ENCODE data around the gene PPP2R5A.
"Not testable (repeated sequence)": the region's sequence is repeated elsewhere in the genome, so short reads cannot be mapped to it uniquely, and the experiment has no call there.

DNA sequence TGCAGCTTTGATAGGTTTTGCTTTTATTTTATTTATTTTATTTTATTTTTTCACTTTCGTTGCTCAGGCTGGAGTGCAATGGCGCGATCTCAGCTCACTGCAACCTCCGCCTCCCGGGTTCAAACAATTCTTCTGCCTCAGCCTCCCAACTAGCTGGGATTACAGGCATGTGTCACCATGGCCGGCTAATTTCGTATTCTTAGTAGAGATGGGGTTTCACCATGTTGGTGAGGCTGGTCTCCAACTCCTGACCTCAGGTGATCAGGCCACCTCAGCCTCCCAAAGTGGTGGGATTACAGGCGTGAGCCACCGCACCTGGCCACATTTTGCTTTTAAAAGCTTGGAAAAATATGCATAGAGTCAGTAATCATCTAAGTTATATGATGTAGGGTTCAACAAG, 2.8 kb downstream of the PPP2R5A start:
- not testable (repeated sequence) for TF ChIP-seq CTCF, POLR2A (IDR thresholded peaks at IDR 0.05)

All from Peyer's patch (tissue), 4 donors.